NCI-H2171 treated with DMSO at 0.1 percent for 48 hours (cell line): Measurements from ENCODE around the gene PRR3.
A peak's percentile ranks its signal among the peaks of the same experiment; 100 is the strongest.

ENCODE experiments used
- DNase-seq: peaks from one replicate; lab custom pipeline; 2025; lab: John Stamatoyannopoulos, UW

PRR3 gene

GRCh38 chr6:30537931-30538330 is 19.2 kb upstream of the PRR3 start:
- no peak for DNase-seq

GRCh38 chr6:30541515-30542403 is 15.3 kb upstream of the PRR3 start:
- DNase-seq, result peak; percentile 83

- no peak for DNase-seq
Observed at GRCh38 chr6:30542404-30542725, 14.7 kb upstream of the PRR3 start.

GRCh38 chr6:30542915-30543314 is 14.2 kb upstream of the PRR3 start:
- no peak for DNase-seq

- no peak for DNase-seq
Observed at GRCh38 chr6:30543821-30544220, 13.3 kb upstream of the PRR3 start.

GRCh38 chr6:30544666-30545272 is 12.3 kb upstream of the PRR3 start:
- DNase-seq, result peak; percentile 74

GRCh38 chr6:30547454-30547853 is 9.6 kb upstream of the PRR3 start:
- DNase-seq, result no peak

GRCh38 chr6:30548375-30548774 is 8.7 kb upstream of the PRR3 start:
- no peak for DNase-seq

GRCh38 chr6:30554404-30554803 is 2.7 kb upstream of the PRR3 start:
- no peak for DNase-seq

- no peak for DNase-seq
Observed at GRCh38 chr6:30554962-30555815, 1.9 kb upstream of the PRR3 start.

- DNase-seq, result peak; percentile 30
Observed at GRCh38 chr6:30555816-30556065, 1.4 kb upstream of the PRR3 start.

- DNase-seq, result peak; percentile 87
Observed at GRCh38 chr6:30556066-30556905, 809 bp upstream of the PRR3 start, which contains the start of gene GNL1. Gene GNL1 (minus strand): TSS chr6:30556489. CDS start chr6:30556203, 286 bp downstream.

- no peak for DNase-seq
Observed at GRCh38 chr6:30557683-30557981, 537 bp downstream of the PRR3 start.

GRCh38 chr6:30560930-30561329 is 3.8 kb downstream of the PRR3 start:
- no peak for DNase-seq

GRCh38 chr6:30562470-30563425 is 5.7 kb downstream of the PRR3 start:
- no peak for DNase-seq

GRCh38 chr6:30564114-30564513 is 7.0 kb downstream of the PRR3 start:
- DNase-seq, result no peak

- DNase-seq, result no peak
Observed at GRCh38 chr6:30565772-30566171, 8.7 kb downstream of the PRR3 start.

GRCh38 chr6:30568245-30568644 is 11.2 kb downstream of the PRR3 start:
- no peak for DNase-seq

GRCh38 chr6:30570263-30570662 is 13.2 kb downstream of the PRR3 start:
- no peak for DNase-seq

- no peak for DNase-seq
Observed at GRCh38 chr6:30570740-30571074, 13.6 kb downstream of the PRR3 start.

GRCh38 chr6:30571075-30571761 is 14.1 kb downstream of the PRR3 start, which contains the start of gene ABCF1:
Gene ABCF1 (plus strand): TSS chr6:30571442. CDS start chr6:30571488, 46 bp downstream.
- DNase-seq, result peak; percentile 95
